Measurements from ENCODE around the gene OR6S1.
"Not testable (repeated sequence)": the region's sequence is repeated elsewhere in the genome, so short reads cannot be mapped to it uniquely, and the experiment has no call there.

The OR6S1 gene

GRCh38 chr14:20656274-20656673 is 14.8 kb upstream of the OR6S1 start:
- no peak for DNase-seq (ENCODE audit: extremely low spot score)
- CTCF ChIA-PET: interaction anchor here (0.6 to 3.2 kb wide), 4 partner anchors 25 to 196 kb away, joined by 3 to 17 read pairs (median 8); no protein-coding TSS in a partner anchor
- TF ChIP-seq PKNOX1 (IDR thresholded peaks at IDR 0.05) (peak; percentile 79), L3MBTL2 (conservative IDR thresholded peaks at IDR 0.05) (no peak)
- POLR2A ChIA-PET: interaction anchor here (1.4 to 6.0 kb wide), 3 partner anchors 24 to 43 kb away, joined by 4 to 82 read pairs (median 5); partner anchors contain the start of gene RNASE4

- no peak for DNase-seq (ENCODE audit: extremely low spot score)
- CTCF ChIA-PET: interaction anchor here (0.6 to 2.5 kb wide), 3 partner anchors 25 to 196 kb away, joined by 3 to 9 read pairs (median 6); no protein-coding TSS in a partner anchor
- POLR2A ChIA-PET: interaction anchor here (0.6 to 6.0 kb wide), 4 partner anchors 24 to 42 kb away, joined by 3 to 82 read pairs (median 4); partner anchors contain the start of gene RNASE4
- no peak for TF ChIP-seq ELF4 (IDR thresholded peaks at IDR 0.05)
- TF ChIP-seq FOXA1 (IDR thresholded peaks at IDR 0.05): no peak
- no peak for TF ChIP-seq FOXM1 (IDR thresholded peaks at IDR 0.05; ENCODE audit: borderline replicate concordance)
These were observed 14.4 kb upstream of the OR6S1 start for GRCh38 chr14:20655851-20656250.

- POLR2A ChIA-PET: interaction anchor here (0.7 to 4.3 kb wide), 8 partner anchors 10 to 310 kb away, joined by 3 to 52 read pairs (median 4); partner anchors contain the start of genes PARP2 and RNASE4
- CTCF ChIA-PET: interaction anchor here (0.6 to 1.1 kb wide), 5 partner anchors 21 to 40 kb away, joined by 3 to 7 read pairs (median 3); no protein-coding TSS in a partner anchor
- DNase-seq (ENCODE audit: extremely low spot score): peak; percentile 66
- no peak for TF ChIP-seq PKNOX1 (IDR thresholded peaks at IDR 0.05)
- no peak for TF ChIP-seq FOXM1 (IDR thresholded peaks at IDR 0.05; ENCODE audit: borderline replicate concordance)
- no peak for TF ChIP-seq SUZ12 (IDR thresholded peaks at IDR 0.05)
- no peak for TF ChIP-seq NFRKB (IDR thresholded peaks at IDR 0.05)
- TF ChIP-seq ZNF384 (IDR thresholded peaks at IDR 0.05): peak; percentile 49; the same call in 1 of the 2 replicates
- no peak for TF ChIP-seq ELF4 (IDR thresholded peaks at IDR 0.05)
- TF ChIP-seq L3MBTL2 (conservative IDR thresholded peaks at IDR 0.05): peak; percentile 42
These were observed 11.8 kb upstream of the OR6S1 start for GRCh38 chr14:20652996-20653975.

- POLR2A ChIA-PET: interaction anchor here (0.9 to 1.5 kb wide), 4 partner anchors 13 to 38 kb away, joined by 3 to 6 read pairs (median 4); no protein-coding TSS in a partner anchor
- CTCF ChIA-PET: no interaction called here
- no peak for DNase-seq (ENCODE audit: extremely low spot score)
- TF ChIP-seq SUZ12 (IDR thresholded peaks at IDR 0.05) (no peak), FOXM1 (IDR thresholded peaks at IDR 0.05; ENCODE audit: borderline replicate concordance) (no peak), CTBP1 (IDR thresholded peaks at IDR 0.05; ENCODE audit: borderline replicate concordance) (no peak), NFRKB (IDR thresholded peaks at IDR 0.05) (no peak), ARNT (IDR thresholded peaks at IDR 0.05) (no peak), PKNOX1 (IDR thresholded peaks at IDR 0.05) (no peak), SP1 (IDR thresholded peaks at IDR 0.05) (no peak)
These were observed 4.0 kb upstream of the OR6S1 start for GRCh38 chr14:20645481-20645880.

- no peak for TF ChIP-seq BHLHE40 (IDR thresholded peaks at IDR 0.05; ENCODE audit: borderline replicate concordance)
- TF ChIP-seq HDGF (IDR thresholded peaks at IDR 0.05; ENCODE audit: borderline replicate concordance): no peak
- TF ChIP-seq FOXM1 (IDR thresholded peaks at IDR 0.05; ENCODE audit: borderline replicate concordance): no peak
- TF ChIP-seq FOXA1 (IDR thresholded peaks at IDR 0.05): no peak
- POLR2A ChIA-PET: interaction anchor here (0.9 to 1.5 kb wide), 2 partner anchors 37 to 39 kb away, joined by 4 to 6 read pairs; no protein-coding TSS in a partner anchor
- CTCF ChIA-PET: no interaction called here
- no peak for DNase-seq (ENCODE audit: extremely low spot score)
These were observed 3.0 kb upstream of the OR6S1 start for GRCh38 chr14:20644520-20644919.

GRCh38 chr14:20642755-20643154 is 1.3 kb upstream of the OR6S1 start:
- DNase-seq (ENCODE audit: extremely low spot score); CTCF ChIA-PET: not testable (repeated sequence)
- POLR2A ChIA-PET: interaction anchor here (0.8 to 2.1 kb wide), 2 partner anchors 10 to 11 kb away, joined by 3 to 9 read pairs; no protein-coding TSS in a partner anchor

GRCh38 chr14:20642182-20642581 is 691 bp upstream of the OR6S1 start:
- CTCF ChIA-PET: no interaction called here
- POLR2A ChIA-PET: interaction anchor here (0.8 to 2.1 kb wide), 2 partner anchors 11 kb away, joined by 3 to 9 read pairs; no protein-coding TSS in a partner anchor
- no peak for DNase-seq (ENCODE audit: extremely low spot score)
- TF ChIP-seq NFRKB (IDR thresholded peaks at IDR 0.05): no peak
- no peak for TF ChIP-seq HDGF (IDR thresholded peaks at IDR 0.05; ENCODE audit: borderline replicate concordance)
- TF ChIP-seq L3MBTL2 (conservative IDR thresholded peaks at IDR 0.05): no peak
- TF ChIP-seq LEF1 (IDR thresholded peaks at IDR 0.05; ENCODE audit: borderline replicate concordance): no peak
- TF ChIP-seq FOXA1 (IDR thresholded peaks at IDR 0.05): no peak
- no peak for TF ChIP-seq PKNOX1 (IDR thresholded peaks at IDR 0.05)
- TF ChIP-seq ELF4 (IDR thresholded peaks at IDR 0.05): no peak
- TF ChIP-seq FOXM1 (IDR thresholded peaks at IDR 0.05; ENCODE audit: borderline replicate concordance): no peak
- TF ChIP-seq SUZ12 (IDR thresholded peaks at IDR 0.05): no peak
- no peak for TF ChIP-seq TARDBP (IDR thresholded peaks at IDR 0.05)
- TF ChIP-seq SP1 (IDR thresholded peaks at IDR 0.05): no peak
- TF ChIP-seq CTBP1 (IDR thresholded peaks at IDR 0.05; ENCODE audit: borderline replicate concordance): no peak
- no peak for TF ChIP-seq ZNF384 (IDR thresholded peaks at IDR 0.05)
- no peak for TF ChIP-seq ARNT (IDR thresholded peaks at IDR 0.05)

Data from HEK293T (cell line).